Progenitor cell of endocrine pancreas (in vitro differentiated cells): Measurements from ENCODE around the gene ALPL. TPM values are rescaled to one million over a fixed set of nuclear protein-coding genes. Genes with fewer than 3 reads are reported as not detected.

ENCODE experiments used
- DNase-seq: peaks from one replicate; pipeline ENCODE4 v3.0.0; 2021; ENCODE audit warnings: low spot score; ENCODE audit not compliant: unreplicated experiment
- H3K27ac Mint-ChIP-seq: 2 replicates; pipeline ENCODE4 v1.8.0; 2021; ENCODE audit warnings: mild to moderate bottlenecking, moderate library complexity, mixed read lengths
- H3K27me3 Mint-ChIP-seq: 2 replicates; pipeline ENCODE4 v1.8.0; 2021; ENCODE audit warnings: mixed read lengths
- H3K36me3 Mint-ChIP-seq: 2 replicates; pipeline ENCODE4 v1.8.0; 2022; ENCODE audit warnings: mixed read lengths; ENCODE audit not compliant: insufficient read depth
- H3K4me1 Mint-ChIP-seq: 2 replicates; pipeline ENCODE4 v1.8.0; 2021; ENCODE audit warnings: low read depth, mixed read lengths
- H3K4me3 Mint-ChIP-seq: 2 replicates; pipeline ENCODE4 v1.8.0; 2021; ENCODE audit warnings: low read depth, mild to moderate bottlenecking, moderate library complexity, mixed read lengths
- H3K9me3 Mint-ChIP-seq: 2 replicates; pipeline ENCODE4 v1.8.0; 2021; ENCODE audit warnings: low read depth, mixed read lengths
- CTCF ChIP-seq: fragments of 200-600 bp; sonication (generic); IDR thresholded peaks from one replicate; pipeline ENCODE4 v1.5.0; 2021; ENCODE audit warnings: antibody characterized with exemption, mild to moderate bottlenecking; ENCODE audit not compliant: unreplicated experiment
- total RNA-seq: library from RNA; stranded (reverse); gene quantifications from 2 replicates; pipeline ENCODE4 v1.2.1, GENCODE V29; 2021

ALPL gene
- total RNA-seq, 1 donor from 2014 or later, result 18.8 TPM

- H3K36me3 Mint-ChIP-seq, result no peaks in the 10 kb centered on the region
- H3K27ac Mint-ChIP-seq, result no peak overlapping the region
- peak overlapping the region; percentile 70 for H3K4me3 Mint-ChIP-seq
- H3K9me3 Mint-ChIP-seq, result no peaks in the 10 kb centered on the region
- no peak for TF ChIP-seq CTCF
- DNase-seq, result peak; percentile 45
- peaks cover 23% of the 10 kb centered on the region for H3K4me1 Mint-ChIP-seq
- H3K27me3 Mint-ChIP-seq, result peaks cover 19% of the 10 kb centered on the region
Measured at GRCh38 chr1:21622466-21623315, 113.5 kb downstream of the ALPL start.

- Mint-ChIP-seq H3K4me1 (peaks cover 23% of the 10 kb centered on the region), H3K27me3 (peaks cover 17% of the 10 kb centered on the region), H3K36me3 (no peaks in the 10 kb centered on the region), H3K4me3 (peak overlapping the region; percentile 70), H3K27ac (peak overlapping the region; percentile 85), H3K9me3 (no peaks in the 10 kb centered on the region)
- no peak for DNase-seq
- no peak for TF ChIP-seq CTCF
Measured at GRCh38 chr1:21623410-21623961, 114.3 kb downstream of the ALPL start.

GRCh38 chr1:21624571-21625389 lies 115.6 kb downstream of the ALPL start:
- peaks cover 18% of the 10 kb centered on the region for H3K27me3 Mint-ChIP-seq
- no peak for DNase-seq
- H3K9me3 Mint-ChIP-seq, result no peaks in the 10 kb centered on the region
- no peak overlapping the region for H3K27ac Mint-ChIP-seq
- H3K4me3 Mint-ChIP-seq, result no peak overlapping the region
- no peak for TF ChIP-seq CTCF
- peaks cover 21% of the 10 kb centered on the region for H3K4me1 Mint-ChIP-seq
- H3K36me3 Mint-ChIP-seq, result no peaks in the 10 kb centered on the region

DNA sequence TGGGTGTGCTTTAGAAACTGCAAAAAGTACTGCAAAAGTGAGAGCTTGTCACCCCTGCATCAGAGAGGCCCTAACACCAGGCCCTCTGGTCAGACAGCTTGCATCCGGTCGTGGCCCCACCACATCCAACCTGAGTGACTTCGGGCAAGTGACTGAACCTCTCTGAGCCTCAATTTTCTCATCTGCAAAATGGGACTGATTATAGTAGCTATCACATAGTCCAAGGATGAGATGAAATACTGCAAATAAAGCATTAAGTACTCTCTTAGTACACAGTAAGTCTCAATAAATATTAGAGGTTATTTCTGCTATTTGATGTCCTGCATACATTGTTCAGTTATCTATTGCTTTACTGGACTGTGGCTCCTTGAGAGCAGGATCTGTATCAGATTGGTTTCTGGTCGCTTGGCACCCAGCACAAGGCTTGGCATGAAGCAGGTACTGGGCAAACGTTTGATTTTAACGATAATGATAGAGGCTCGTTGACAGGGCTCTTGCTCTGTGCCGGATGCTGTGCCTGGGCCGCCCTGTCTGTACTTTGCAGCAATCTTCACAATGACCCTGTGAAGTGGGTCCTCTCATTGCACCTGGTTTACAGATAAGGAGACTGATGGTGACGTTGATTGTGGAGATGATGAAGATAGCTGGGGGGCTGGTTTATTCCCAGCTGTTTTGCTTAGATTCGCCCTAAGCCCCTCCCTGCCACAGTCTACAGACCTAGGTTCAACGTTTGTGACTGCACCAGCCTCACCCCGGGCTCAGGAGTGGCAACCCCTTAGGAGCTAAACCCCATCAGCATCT lies 116.4 kb downstream of the ALPL start:
- Mint-ChIP-seq H3K4me3 (no peak overlapping the region), H3K36me3 (no peaks in the 10 kb centered on the region), H3K27ac (no peak overlapping the region), H3K27me3 (peaks cover 17% of the 10 kb centered on the region), H3K9me3 (no peaks in the 10 kb centered on the region), H3K4me1 (peaks cover 19% of the 10 kb centered on the region)
- TF ChIP-seq CTCF, result no peak
- DNase-seq, result no peak

DNA sequence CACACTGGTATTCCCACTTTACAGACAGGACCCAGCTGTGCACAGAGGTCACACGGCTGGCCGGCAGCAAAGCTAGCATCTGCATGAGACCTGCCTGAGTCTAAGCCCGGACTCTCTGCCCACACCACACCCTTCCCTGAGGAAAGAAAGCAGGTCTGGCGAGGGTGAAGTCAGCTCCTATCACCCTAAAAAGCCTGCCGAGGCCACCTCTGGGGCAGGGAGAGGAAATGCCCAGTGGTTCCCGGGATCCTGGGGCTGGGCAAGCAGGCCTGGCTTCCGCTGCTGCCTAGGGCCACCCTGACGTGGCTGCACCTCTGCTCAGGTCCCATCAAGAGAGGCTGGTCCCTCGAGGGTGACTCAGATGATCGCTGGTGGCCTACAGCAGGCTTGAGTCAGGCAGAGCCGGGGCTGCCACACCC lies 117.7 kb downstream of the ALPL start:
- Mint-ChIP-seq H3K9me3 (no peaks in the 10 kb centered on the region), H3K27me3 (peaks cover 13% of the 10 kb centered on the region), H3K4me1 (peaks cover 13% of the 10 kb centered on the region), H3K36me3 (no peaks in the 10 kb centered on the region), H3K27ac (no peak overlapping the region), H3K4me3 (no peak overlapping the region)
- TF ChIP-seq CTCF, result no peak
- DNase-seq, result no peak
